ENCODE data around the gene ME1.
A peak's percentile ranks its signal among the peaks of the same experiment; 100 is the strongest.
"Not testable (repeated sequence)": the region's sequence is repeated elsewhere in the genome, so short reads cannot be mapped to it uniquely, and the experiment has no call there.

ME1 gene

DNA sequence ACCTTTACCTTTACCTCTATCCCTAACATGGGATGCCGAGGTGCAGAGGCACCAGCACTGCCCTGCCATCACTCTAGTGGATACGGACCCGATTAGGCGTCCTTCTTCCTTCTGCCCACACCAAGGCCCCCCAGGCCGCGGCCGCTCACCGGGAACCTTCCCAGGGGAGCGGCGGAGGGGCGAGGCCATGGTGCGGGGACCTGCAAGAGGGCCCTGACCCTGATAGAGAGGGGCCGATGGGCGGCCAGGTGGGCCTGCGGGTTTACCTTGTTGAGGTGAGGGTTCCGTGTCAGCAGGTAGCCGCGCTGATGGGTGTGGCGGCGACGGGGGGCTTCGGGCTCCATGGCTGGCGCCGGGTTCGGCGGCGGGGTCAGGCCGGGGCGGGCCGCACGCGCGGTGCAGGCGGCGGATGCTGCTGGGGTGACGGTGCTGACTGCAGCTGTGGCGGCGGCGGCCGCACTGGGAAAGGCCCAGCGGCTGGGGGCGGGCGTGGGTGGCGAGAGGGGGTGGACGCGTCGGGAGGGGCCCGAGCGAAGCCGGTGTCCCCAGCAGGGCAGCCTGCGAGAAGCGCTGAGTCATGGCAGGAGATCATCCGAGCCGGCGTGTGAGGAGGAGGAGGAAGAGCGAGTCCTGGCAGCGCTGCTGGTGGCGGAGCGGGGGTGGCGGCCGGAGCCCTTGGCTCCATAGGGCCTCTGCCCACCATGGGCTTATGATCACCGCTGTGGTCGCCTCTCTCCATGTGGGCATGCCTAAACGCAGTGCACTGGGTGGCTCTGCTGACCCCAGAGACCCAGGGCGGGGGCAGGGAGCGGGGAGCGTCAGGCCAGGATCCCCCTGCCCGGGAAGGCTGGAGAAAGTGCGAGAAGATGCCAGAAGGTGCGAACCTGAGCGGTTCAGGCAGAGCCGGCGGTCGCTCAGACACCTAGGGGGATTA, at the start of gene ME1:
Gene ME1 (minus strand): TSS at position 441 of the 934 bp plus-strand sequence. CDS start 97 bp downstream, at position 344.
- DNase-seq (ENCODE audit: low spot score), result peak; percentile 73

DNA sequence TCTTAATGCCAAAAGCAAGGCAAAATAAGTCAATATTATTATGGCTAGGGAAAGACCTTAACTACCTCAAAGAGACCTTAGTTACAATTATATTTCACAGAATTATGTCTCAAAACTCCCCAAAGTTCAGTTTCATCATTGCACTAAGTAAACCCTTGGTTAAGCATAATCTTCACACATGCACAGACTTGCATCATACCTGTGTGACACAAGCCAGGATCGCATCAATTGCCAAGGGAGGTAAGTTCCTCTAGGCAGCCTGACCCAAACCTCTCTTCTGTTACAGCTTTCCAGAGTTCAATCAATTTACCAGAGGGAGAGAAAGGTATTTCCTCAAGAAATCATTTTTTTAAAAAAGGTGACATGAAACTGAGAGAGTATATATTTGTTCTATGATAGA, 49.6 kb upstream of the ME1 start:
- DNase-seq (ENCODE audit: low spot score), result no peak

DNA sequence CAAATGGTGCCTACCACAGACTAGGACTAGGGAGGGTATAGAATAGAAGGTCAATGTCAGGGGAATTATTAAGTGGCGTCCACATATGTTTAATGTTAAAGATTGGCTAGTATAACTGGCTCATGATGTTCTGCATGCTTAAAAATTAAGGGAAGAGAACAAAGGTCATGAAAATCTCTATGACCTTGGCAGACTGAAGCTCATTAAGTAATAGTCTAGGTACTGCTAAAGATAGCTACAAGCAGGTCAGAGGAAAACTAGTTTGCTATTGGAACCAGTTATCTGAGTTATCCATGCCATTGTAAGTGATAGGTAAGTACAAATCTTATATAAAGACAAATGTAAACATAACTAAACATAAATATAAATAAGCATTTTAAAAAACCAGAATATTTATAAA, 48.5 kb upstream of the ME1 start:
- DNase-seq (ENCODE audit: low spot score), result no peak

DNA sequence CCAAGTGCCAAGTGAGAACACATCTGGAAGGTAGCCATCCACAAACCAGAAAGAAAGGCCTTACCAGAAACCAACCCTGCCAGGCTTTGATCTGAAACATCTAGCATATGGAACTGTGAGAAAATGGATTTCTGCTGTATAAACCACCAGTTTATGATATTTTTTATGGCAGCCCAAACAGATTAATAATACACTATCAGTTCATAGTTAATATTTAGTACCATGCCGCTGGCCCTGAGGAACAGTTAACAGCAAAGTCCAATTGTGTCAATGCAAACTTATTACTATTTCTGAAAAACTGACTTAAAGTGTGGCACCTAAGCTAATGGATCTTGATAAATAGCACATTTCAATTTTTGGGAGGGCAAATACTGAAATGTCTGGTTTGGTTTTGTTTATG, 46.1 kb upstream of the ME1 start:
- DNase-seq (ENCODE audit: low spot score), result no peak

DNA sequence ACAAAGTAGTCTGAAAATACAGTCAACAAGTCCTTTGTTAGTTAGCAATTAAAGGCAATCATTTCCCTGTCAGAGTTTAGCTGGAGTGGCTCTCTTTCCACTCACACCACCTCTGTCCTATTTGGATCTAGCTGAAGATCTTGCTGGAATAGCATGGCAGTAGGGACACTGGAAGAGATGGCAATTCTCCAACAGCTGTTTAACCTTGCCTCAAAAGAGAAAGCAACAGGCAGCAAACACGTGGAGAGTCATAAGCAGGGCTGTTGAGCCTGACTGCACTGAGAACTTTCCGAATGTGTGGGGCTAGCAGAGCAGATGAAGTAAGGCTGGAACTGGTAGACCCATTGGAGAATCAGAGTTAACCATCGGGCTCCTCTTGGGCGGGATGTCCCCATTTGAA, 43.5 kb upstream of the ME1 start:
- peak; percentile 2 for DNase-seq (ENCODE audit: low spot score)

DNA sequence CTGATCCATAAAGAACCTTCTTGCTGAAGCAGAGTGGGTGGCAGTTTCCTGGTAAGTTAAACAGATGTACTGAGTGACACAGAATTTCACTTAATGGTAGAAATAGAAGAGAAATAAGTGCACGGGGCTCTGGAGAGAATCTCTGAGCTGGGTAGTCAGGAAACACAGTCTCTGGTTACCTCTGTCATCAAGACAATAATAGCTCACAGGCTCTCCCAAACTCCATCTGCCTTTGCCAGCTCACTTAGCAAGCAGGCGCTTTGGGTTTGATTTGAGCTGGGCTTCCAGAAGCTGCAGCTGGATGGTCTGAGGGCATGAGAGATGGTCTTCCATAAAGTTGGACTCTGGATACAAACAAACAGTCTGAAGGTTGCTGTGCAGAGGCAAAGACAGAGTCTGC, 41.9 kb upstream of the ME1 start:
- DNase-seq (ENCODE audit: low spot score), result no peak

DNA sequence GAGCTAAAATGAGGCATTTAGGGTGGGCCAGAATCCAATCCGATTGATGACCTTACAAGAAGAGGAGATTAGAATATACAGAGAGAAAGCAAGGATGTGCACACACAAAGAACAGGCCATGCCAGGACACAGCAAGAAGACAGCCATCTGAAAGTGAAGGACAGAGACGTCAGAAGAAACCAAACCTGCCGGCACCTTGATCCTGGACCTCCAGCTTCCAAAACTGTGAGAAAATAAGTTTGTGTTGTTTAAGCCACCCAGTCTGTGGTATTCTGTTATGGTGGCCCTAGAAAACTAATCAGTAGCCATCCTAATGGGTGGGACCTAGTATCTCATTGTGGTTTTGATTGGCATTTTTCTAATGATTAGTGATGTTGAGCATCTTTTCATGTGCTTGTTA, 39.7 kb upstream of the ME1 start:
- no peak for DNase-seq (ENCODE audit: low spot score)

DNA sequence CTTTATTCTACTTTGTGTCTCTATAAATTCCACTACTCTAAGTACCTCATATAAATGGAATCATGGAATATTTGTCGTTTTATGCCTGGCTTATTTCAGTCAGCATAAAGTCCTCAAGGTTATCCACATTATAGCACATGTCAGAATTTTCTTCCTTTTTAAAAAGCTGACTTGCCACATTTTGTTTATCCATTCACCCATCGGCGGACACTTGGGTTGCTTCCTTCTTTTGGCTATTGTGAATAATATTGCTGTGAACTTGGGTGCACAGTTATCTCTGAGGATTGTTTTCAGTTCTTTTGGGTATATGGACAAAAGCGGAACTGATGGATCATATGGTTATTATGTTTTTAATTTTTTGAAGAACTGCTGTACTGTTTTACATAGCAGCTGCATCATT, 39.1 kb upstream of the ME1 start:
- no peak for DNase-seq (ENCODE audit: low spot score)

DNA sequence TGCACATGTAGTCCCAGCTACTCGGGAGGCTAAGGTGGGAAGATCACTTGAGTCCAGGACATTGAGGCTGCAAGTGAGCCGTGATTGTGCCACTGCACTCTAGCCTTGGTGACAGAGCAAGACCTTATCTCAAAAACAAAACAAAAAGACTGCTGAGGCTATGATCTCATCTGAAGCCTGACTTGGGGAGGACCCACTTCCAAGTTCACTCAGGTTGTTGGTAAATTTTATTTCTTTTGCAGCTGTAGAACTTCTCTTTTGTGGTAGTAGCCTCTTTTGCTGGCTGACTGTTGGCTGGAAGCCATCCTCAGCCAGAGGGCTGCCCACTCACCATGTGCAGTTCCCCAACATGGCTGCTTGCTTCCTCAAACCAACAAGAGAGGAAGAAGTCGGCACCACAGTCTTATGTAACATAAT, 36.8 kb upstream of the ME1 start:
- no peak for DNase-seq (ENCODE audit: low spot score)

DNA sequence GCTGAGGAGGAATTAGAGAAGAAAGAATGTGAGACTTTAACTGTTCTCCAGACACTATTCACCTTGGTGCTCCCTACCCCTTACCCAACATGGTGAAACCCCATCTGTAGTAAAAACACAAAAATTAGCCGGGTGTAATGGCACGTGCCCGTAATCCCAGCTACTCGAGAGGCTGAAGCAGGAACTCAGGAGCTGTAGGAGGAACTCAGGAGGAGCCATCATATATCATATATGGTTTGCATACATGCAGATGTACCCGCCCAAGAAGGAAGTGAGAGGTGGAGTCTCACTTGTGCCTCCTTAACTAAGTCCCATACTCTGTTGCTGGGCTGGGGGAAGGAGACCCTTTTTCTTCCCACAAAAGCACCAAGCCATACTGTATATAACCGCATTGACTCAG, 35.5 kb upstream of the ME1 start:
- DNase-seq (ENCODE audit: low spot score), result no peak

DNA sequence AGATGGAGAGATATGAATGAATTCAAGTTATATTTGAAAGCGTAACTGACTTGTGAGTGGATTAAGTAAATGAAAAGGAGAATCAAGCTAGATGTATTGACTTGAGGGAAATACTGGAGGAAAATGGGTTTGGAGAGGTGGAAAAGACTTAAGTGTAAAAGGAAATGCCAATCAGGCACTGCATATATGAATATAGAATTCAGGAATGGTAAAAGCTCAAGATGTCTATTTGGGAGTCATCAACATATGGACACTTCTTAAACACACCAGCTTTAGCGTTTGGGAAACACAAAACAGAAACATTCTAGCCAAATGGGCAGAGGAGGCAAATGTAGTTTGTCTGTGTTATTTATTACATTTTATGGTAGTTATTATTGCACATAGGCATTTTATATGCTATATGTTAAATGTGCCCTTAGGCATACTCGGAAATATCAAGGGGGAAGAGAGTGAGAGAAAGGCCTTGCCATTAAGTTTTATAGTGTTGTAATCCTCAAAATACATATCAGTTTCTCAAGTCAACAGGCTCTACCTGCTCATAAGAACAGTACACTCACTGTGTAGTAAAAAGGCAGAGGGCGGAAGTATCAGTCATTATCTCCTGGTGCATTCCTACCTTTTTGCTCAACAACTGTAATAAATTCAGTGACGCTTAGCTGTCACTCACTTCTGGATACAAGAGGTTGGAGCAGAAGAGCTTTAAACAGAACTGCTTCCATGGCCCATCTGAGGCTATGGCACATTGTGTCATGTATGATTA, 33.7 kb upstream of the ME1 start:
- no peak for DNase-seq (ENCODE audit: low spot score)

DNA sequence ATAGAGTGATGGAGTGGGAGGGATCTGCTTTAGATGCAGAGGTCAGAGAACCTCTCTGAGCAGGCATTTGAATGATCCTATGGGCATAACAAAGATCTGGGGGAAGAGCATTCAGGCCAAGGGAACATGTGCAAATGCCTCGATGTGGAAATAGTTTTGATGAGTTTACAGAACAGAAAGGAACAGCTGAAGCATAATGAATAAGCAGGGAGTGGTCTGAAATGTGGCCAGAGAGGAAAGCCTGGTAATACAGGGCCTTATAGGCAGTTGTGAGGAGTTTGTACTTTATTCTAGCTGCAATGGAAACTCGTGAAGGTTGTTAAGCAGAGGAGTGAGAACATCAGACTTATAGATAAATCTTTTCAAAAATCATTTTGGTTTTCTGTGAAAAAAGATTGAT, 33.0 kb upstream of the ME1 start:
- DNase-seq (ENCODE audit: low spot score), result no peak

DNA sequence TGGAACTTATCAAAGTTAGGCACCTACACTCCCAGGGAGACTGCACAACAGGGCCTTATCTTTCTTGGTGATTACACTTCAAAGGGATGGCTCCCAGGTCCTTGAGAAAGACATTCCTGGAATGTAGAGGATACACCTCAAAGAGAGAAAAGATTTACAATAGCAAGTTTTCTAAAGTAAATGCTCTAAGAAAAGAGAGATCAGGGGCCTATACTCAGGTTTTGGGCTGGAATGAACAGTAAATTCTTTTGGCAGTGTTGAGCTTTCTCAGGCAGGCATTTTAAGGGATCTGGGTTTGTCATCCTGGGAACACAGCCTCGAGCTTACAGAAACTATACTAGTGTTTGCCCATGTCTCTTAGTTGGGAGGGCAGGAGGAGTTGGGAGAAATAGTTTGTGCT, 31.7 kb upstream of the ME1 start:
- no peak for DNase-seq (ENCODE audit: low spot score)

DNA sequence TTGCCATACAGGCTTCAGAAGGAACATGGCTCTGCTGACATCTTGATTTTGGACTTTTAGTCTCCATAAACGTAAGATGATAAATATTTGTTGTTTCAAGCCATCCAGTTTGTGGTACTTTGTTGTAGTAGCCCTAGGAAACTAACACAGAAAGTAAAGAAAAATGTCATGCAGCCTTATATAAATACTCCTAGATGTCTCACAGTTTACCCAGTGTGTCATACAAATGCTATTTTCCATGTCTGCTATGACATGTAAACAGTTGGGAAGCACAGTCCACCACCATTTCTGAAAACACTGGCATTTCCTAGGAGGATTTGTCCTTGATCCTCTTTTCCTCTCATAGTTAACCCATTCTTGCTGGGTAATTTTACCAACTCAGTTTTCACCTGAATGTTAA, 30.6 kb upstream of the ME1 start:
- peak; percentile 7 for DNase-seq (ENCODE audit: low spot score)

DNA sequence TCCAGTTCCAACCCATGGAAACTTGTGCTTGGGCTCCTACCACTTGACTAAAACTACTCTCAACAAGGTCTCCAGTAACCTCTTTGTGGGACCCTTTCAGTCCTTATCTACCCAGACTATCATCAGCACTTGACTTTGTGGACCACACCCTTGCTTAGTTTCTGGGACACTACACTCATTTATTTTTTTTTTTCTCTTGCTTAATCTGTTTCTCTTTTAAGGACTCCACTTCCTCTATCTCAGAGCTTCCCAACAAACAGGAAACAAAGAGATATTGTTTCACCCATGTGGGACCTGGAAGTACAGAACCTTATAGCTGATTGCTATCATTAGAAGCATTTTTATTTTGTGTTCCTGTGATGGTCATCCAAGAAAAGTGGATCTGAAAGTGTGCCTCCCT, 28.8 kb upstream of the ME1 start:
- DNase-seq (ENCODE audit: low spot score), result no peak

DNA sequence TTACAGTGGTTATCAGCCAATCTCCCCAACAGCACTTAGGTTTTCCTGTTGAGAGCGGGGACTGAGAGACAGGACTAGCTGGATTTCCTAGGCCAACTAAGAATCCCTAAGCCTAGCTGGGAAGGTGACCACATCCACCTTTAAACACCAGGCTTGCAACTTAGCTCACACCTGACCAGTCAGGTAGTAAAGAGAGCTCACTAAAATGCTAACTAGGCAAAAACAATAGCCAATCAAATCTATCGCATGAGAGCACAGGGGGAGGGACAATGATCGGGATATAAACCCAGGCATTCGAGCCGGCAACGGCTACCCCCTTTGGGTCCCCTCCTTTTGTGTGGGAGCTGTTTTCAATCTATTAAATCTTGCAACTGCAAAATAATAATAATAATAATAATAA, 19.2 kb upstream of the ME1 start:
- DNase-seq (ENCODE audit: low spot score), result not testable (repeated sequence)

DNA sequence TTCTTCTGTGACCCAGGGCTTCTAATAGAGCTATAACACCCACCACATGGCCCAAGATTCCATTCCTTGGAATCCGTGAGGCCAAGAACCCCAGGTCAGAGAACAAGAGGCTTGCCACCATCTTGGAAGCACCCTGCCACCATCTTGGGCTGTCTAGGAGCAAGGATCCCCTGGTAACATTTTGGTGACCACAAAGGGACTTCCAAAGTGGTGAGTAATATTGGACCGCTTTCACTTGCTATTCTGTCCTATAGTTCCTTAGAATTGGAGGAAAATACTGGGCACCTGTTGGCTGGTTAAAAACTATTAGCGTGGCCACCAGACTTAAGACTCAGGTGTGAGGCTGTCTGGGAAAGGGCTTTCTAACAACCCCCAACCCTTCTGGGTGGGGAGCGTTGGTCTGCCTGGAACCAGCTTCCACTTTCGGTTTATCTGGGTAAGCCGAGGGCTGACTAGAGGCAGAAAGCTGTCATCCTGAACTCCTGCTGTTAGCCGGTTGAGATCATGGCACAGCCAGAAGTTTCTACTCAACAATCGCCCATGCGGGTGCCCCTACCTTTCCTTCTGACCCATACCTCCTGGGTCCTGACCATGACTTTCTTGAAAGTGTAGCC, 13.3 kb upstream of the ME1 start:
- not testable (repeated sequence) for DNase-seq (ENCODE audit: low spot score)

DNA sequence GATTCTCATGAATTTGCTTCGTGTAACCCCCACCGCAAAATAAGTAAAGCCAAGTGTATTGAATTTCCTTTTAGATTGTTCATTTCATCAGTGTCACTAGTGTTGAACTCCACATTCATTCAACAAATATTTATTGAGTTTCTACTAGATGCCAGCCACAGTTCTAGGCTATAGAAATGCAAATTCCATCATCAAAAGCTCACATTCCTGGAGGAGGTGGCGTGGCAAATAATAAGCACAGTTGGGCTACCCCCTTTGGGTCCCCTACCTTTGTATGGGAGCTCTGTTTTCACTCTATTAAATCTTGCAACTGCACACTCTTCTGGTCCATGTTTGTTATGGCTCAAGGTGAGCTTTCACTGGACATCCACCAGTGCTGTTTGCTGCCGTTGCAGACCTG, 12.7 kb upstream of the ME1 start:
- DNase-seq (ENCODE audit: low spot score), result no peak

DNA sequence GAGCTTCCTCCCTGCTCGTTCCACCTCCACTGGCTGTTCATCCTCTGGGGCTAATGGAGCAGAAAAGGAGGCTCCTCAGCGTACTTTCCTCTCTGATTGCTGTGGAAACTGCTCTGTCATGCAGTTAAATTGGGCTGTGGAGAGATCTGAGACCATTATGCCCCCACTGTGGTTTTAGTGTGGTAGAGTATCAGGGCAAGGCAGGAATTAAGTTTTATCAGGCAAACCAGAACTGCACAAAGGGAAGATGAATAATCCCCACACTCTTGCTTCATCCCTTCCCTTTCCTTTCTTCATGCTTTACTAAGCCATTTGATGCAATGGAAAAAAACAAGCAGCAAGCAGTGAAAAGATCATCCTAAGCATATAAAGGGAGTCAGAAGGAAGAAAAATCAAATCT, 11.9 kb upstream of the ME1 start:
- DNase-seq (ENCODE audit: low spot score), result no peak

DNA sequence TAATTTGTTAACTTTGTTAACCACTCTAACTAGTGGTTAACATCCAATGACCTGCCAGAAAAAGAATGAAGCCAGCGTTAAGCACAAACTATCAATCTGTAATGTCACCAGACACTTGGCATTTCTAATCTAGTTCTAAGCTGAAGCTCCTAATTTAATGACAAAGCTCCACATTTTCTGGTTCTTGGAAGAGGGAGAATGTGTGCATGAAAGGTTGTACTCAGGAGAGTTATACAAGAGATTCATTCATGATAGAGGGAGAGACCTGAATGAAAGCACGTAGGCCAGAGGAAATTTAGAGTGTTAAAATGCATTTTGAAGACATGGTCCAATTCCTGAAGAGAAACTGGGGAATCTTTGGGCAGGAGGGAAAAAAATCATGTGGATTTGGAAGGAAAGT, 8.3 kb upstream of the ME1 start:
- no peak for DNase-seq (ENCODE audit: low spot score)

DNA sequence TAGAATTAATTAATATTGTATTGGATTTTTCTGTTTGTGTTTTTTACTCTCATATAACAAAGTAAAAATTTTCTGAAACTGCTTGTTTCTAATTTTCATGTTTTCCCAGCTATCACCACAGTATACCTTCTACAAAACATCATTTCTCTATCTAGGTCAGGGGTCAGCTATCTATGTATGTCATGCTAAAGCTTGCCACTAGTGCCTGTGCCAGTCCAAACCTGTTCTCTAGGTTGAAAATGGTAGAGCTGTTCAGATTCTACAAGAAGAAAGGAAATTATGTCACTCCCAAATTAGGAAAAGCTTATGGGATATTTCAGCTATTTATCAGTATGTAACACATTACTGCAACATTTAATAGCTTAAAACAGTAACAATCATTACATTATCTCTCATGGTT, 5.8 kb upstream of the ME1 start:
- no peak for DNase-seq (ENCODE audit: low spot score)

DNA sequence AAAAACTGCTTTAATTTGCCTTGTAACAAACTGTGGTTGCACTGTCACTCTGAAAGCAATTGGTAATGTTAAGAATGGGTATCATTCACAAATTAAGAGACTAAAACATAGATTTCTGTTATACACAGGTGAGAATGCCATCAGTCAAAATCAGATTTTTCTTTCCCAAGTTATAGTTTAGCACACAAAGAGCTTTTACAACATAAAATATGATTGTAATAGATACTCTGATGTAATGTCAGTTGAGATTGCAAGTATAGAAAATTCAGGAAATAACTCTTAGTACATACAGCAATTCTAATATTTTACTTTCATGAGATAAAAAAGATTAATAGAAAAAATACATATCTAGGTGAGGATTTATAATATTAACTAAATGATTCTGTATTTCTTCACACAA, 2.3 kb upstream of the ME1 start:
- no peak for DNase-seq (ENCODE audit: low spot score)

DNA sequence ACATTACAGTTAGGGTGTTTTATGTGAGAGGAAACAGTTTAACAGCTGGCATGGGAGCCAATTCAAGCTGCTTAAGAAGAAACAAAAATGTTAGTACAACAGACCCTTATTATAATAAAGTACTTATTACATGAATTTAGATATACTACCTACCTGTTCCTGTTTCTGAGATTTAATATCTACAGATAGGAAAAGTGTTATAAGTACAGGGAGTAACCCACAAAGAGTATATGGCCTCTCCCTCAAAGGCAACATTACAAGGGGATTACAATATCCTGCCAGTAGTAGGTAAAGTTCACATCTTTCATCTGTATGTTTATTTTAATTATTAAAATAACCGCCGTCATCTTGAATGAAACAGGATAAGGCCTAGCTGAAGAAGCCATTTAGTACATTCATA, 1.8 kb upstream of the ME1 start:
- DNase-seq (ENCODE audit: low spot score), result no peak
